ENCODE measurements around the gene SERGEF. TPM values are rescaled to one million over a fixed set of nuclear protein-coding genes. Genes with fewer than 3 reads are reported as not detected.

Gene SERGEF
- polyA plus RNA-seq, 3 donors, result 14.3 to 33.7 (median 33.3) TPM

GRCh38 chr11:17853280-17853679, 159.6 kb downstream of the SERGEF start:
- DNase-seq, result no peak
- TF ChIP-seq CTCF (IDR thresholded peaks at IDR 0.05), result no peak
- peaks cover 0 to 1% (median 0%) of the 10 kb centered on the region in 3 donors for H3K27me3 Mint-ChIP-seq (ENCODE audit: low read depth in 3 of 3)
- H3K36me3 ChIP-seq (replicated peaks in 1 of 2; ENCODE audit: control insufficient read depth in 1 of 2, insufficient read depth in 2 of 2, low read length in 2 of 2), result no peaks in the 10 kb centered on the region
- no peak overlapping the region for H3K4me3 Mint-ChIP-seq
- no peaks in the 10 kb centered on the region for H3K79me2 ChIP-seq (ENCODE audit: insufficient read depth, low read length)
- no peaks in the 10 kb centered on the region for H3K27me3 ChIP-seq (ENCODE audit: control insufficient read depth in 2 of 2, insufficient read depth in 2 of 2, low read length in 2 of 2)
- H3K9ac ChIP-seq (ENCODE audit: insufficient read depth, low read length, poor library complexity, severe bottlenecking), result no peak overlapping the region
- H3K4me2 ChIP-seq (replicated peaks; ENCODE audit: extremely low read depth, low read length, poor library complexity, severe bottlenecking), result no peak overlapping the region
- H3K4me3 ChIP-seq (replicated peaks in 1 of 3; ENCODE audit: low read depth in 2 of 3, low read length in 3 of 3), result no peak overlapping the region
- WGBS (ENCODE audit: insufficient coverage), result 90% methylated on average over 2 of the region's 4 CpGs
- no peak overlapping the region for H3K27ac Mint-ChIP-seq
- H3K9me3 ChIP-seq (replicated peaks in 1 of 2; ENCODE audit: control insufficient read depth in 1 of 2, insufficient read depth in 1 of 2, low read length in 2 of 2), result no peaks in the 10 kb centered on the region
- intact Hi-C loops (cut with micrococcal nuclease), result no loop called here
- H2AFZ ChIP-seq (ENCODE audit: insufficient read depth, low read depth, low read length, poor library complexity, severe bottlenecking), result no peak overlapping the region
- peaks cover 0 to 3% (median 0%) of the 10 kb centered on the region in 7 donors for H3K9me3 Mint-ChIP-seq
- H4K20me1 ChIP-seq (ENCODE audit: insufficient read depth, low read length), result no peaks in the 10 kb centered on the region
- no peak overlapping the region for H3K27ac ChIP-seq (ENCODE audit: low read depth in 1 of 2, low read length in 2 of 2)
- no peaks in the 10 kb centered on the region for H3K4me1 ChIP-seq (ENCODE audit: control insufficient read depth in 1 of 2, insufficient read depth in 2 of 2, low read length in 2 of 2)
- H3K4me1 Mint-ChIP-seq, result peaks cover 4% of the 10 kb centered on the region
- H3K36me3 Mint-ChIP-seq, result peaks cover 11 to 16% of the 10 kb centered on the region in 2 donors

GRCh38 chr11:17852246-17852645, 160.6 kb downstream of the SERGEF start:
- H3K9me3 ChIP-seq (replicated peaks in 1 of 2; ENCODE audit: control insufficient read depth in 1 of 2, insufficient read depth in 1 of 2, low read length in 2 of 2), result no peaks in the 10 kb centered on the region
- Mint-ChIP-seq H3K9me3 (no peaks in the 10 kb centered on the region), H3K4me1 (peaks cover 4% of the 10 kb centered on the region), H3K4me3 (no peak overlapping the region), H3K36me3 (peaks cover 5 to 12% of the 10 kb centered on the region in 2 donors), H3K27me3 (ENCODE audit: low read depth in 3 of 3) (peaks cover 0 to 1% (median 0%) of the 10 kb centered on the region in 3 donors), H3K27ac (no peak overlapping the region)
- WGBS (ENCODE audit: insufficient coverage), result 100% methylated on average over 1 of the region's 1 CpG
- no peak overlapping the region for H2AFZ ChIP-seq (ENCODE audit: insufficient read depth, low read depth, low read length, poor library complexity, severe bottlenecking)
- H3K36me3 ChIP-seq (replicated peaks in 1 of 2; ENCODE audit: control insufficient read depth in 1 of 2, insufficient read depth in 2 of 2, low read length in 2 of 2), result no peaks in the 10 kb centered on the region
- H3K4me1 ChIP-seq (ENCODE audit: control insufficient read depth in 1 of 2, insufficient read depth in 2 of 2, low read length in 2 of 2), result no peaks in the 10 kb centered on the region
- no peak for DNase-seq
- no peak for TF ChIP-seq CTCF (IDR thresholded peaks at IDR 0.05)
- no peaks in the 10 kb centered on the region for H3K27me3 ChIP-seq (ENCODE audit: control insufficient read depth in 2 of 2, insufficient read depth in 2 of 2, low read length in 2 of 2)
- intact Hi-C loops (cut with micrococcal nuclease), result no loop called here
- no peak overlapping the region for H3K9ac ChIP-seq (ENCODE audit: insufficient read depth, low read length, poor library complexity, severe bottlenecking)
- no peaks in the 10 kb centered on the region for H4K20me1 ChIP-seq (ENCODE audit: insufficient read depth, low read length)
- no peak overlapping the region for H3K4me3 ChIP-seq (replicated peaks in 1 of 3; ENCODE audit: low read depth in 2 of 3, low read length in 3 of 3)
- no peaks in the 10 kb centered on the region for H3K79me2 ChIP-seq (ENCODE audit: insufficient read depth, low read length)
- no peak overlapping the region for H3K27ac ChIP-seq (ENCODE audit: low read depth in 1 of 2, low read length in 2 of 2)
- no peak overlapping the region for H3K4me2 ChIP-seq (replicated peaks; ENCODE audit: extremely low read depth, low read length, poor library complexity, severe bottlenecking)

Data from CD14-positive monocyte (primary cell).